ENCODE measurements around the gene VTA1. TPM values are rescaled to one million over a fixed set of nuclear protein-coding genes. Genes with fewer than 3 reads are reported as not detected.

Gene VTA1
- 36.0 to 47.9 TPM (median 44.2 TPM) in 5 replicates for total RNA-seq (2022; extraction: Qiagen RNA extraction; ENCODE audit: low read depth)

GRCh38 chr6:142146828-142147662, at the start of gene VTA1, which contains the start of gene NMBR:
TSS of gene VTA1 (plus strand) at chr6:142147263. CDS start at chr6:142147288, 25 bp downstream.
TSS of gene NMBR (minus strand) at chr6:142147122. CDS start at chr6:142088658, 58,464 bp downstream.

GRCh38 chr6:142132625-142133024, 14.4 kb upstream of the VTA1 start, which contains the start of gene GJE1:
TSS of gene GJE1 (plus strand) at chr6:142132925. CDS start at chr6:142133159, 234 bp downstream.

Other genes starting within 250 kb of the VTA1 start
- gene GJE1, start 14.3 kb upstream of the VTA1 start, total RNA-seq (2022; extraction: Qiagen RNA extraction; ENCODE audit: low read depth): not detected in 5 replicates
- gene NMBR, start 141 bp upstream of the VTA1 start, total RNA-seq (2022; extraction: Qiagen RNA extraction; ENCODE audit: low read depth): not detected in 5 replicates
- gene ADGRG6, start 154.7 kb downstream of the VTA1 start, total RNA-seq (2022; extraction: Qiagen RNA extraction; ENCODE audit: low read depth): 37.0 to 76.6 TPM (median 63.3 TPM) in 5 replicates